Fibroblast of pulmonary artery (primary cell): ENCODE measurements around the gene CRISPLD2.
A peak's percentile ranks its signal among the peaks of the same experiment; 100 is the strongest.

Source experiments
- DNase-seq: peaks from one replicate; pipeline ENCODE4 v3.0.0-alpha.2; 2010; ENCODE audit warnings: low read depth
- H3K4me3 ChIP-seq: replicated peaks from 2 replicates; pipeline ENCODE4 v1.5.1; 2011; ENCODE audit warnings: low read depth, mild to moderate bottlenecking, control low read depth, low read length, moderate library complexity
- TF ChIP-seq, protein P1 (sequence below): IDR thresholded peaks from 2 replicates; pipeline ENCODE4 v1.5.1; 2011; ENCODE audit warnings: mild to moderate bottlenecking, control low read depth, low read length, inconsistent platforms; ENCODE audit errors: missing control alignments

The CRISPLD2 gene

DNA sequence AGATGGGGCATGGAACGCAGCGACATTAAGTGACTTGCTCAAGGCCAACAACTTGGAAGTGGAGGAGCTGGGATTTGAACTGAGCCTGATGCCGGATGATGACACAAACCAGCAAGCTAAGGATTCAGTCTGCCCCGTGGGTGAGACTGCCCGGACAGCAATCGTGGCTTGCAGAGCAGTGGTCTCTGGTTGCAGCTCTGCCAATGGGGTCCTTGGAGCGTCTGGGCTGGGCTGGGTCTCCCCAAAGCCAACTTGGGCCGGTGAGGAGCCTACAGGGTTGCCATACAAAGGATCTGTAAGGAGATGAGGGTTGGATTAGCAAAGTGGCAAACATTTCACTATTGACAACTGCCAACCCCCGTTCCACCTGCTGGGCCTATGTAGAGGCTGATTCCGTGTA, 2.6 kb upstream of the CRISPLD2 start:
- TF ChIP-seq, protein P1, sequence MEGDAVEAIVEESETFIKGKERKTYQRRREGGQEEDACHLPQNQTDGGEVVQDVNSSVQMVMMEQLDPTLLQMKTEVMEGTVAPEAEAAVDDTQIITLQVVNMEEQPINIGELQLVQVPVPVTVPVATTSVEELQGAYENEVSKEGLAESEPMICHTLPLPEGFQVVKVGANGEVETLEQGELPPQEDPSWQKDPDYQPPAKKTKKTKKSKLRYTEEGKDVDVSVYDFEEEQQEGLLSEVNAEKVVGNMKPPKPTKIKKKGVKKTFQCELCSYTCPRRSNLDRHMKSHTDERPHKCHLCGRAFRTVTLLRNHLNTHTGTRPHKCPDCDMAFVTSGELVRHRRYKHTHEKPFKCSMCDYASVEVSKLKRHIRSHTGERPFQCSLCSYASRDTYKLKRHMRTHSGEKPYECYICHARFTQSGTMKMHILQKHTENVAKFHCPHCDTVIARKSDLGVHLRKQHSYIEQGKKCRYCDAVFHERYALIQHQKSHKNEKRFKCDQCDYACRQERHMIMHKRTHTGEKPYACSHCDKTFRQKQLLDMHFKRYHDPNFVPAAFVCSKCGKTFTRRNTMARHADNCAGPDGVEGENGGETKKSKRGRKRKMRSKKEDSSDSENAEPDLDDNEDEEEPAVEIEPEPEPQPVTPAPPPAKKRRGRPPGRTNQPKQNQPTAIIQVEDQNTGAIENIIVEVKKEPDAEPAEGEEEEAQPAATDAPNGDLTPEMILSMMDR, result no peak
- DNase-seq, result no peak
- no peak overlapping the region for H3K4me3 ChIP-seq

DNA sequence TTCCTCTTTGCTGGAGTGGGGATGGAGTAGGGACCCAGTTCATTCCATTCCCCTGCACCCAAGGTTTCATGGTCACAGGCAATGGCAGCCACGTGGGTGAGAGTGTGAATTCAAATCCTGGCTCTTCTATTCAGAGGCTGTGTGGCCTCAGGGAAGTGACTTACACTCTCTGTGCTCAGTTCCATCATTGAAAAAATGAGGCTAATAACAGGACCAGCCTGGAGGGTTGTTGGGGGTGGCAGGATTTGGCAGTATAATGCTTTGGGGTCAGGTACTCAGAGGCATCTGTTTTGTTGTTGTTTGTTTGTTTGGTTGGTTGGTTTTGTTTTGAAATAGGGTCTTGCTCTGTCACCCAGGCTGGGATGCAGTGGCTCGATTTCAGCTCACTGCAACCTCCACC, 2.2 kb upstream of the CRISPLD2 start:
- TF ChIP-seq, protein P1, result no peak
- no peak for DNase-seq

DNA sequence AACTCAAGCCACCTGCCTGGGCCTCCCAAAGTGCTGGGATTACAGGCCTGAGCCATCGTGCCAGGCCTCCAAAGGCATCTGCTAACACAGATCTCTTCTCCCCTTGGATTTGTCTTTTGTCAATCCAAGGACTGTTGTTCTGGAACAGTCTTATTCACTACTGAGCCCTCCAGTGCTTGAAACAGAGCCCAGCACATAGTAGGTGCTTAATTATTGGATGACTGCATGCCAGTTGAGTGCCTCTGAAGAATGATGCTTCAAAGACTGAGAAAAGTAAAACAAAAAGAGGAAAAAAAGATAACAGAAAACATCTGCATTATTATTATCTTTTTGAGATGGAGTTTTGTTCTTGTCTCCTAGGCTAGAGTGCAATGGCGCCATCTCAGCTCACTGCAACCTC, 1.7 kb upstream of the CRISPLD2 start:
- TF ChIP-seq, protein P1, result no peak
- H3K4me3 ChIP-seq, result no peak overlapping the region
- DNase-seq, result no peak

More for the DNA sequence above, 2.2 kb upstream of the CRISPLD2 start:
- no peak overlapping the region for H3K4me3 ChIP-seq

DNA sequence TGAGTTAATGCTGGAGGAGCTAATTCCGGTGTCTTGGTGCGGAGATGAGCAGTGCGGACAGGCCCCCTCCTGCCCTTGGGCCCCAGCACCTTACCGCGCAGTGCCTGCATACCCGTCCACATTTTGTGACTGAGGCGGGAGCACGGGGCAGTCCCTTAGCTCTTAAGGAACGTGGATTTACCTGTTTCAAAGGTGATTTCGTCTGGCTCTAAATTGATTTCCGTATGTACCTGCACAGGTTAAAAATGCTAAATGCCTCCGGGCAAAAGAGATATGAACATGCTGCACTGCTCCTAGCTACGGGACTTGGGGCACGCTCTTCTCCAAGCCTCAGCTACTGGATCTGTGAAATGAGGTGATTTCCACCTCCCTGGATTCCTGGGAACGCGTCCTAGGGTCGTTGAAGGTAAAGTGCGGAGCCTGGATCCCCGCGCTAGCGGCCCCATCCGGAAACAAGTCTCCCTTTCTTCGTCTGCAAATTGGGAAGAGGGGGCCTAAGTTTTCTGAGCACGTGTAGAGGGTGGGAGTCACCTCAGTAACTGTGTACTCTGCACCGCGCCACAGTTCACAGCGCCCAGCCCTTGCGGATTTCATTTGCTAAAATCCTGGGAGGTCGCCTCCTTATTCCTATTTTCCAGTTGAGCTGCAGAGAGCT, 669 bp upstream of the CRISPLD2 start:
- peak overlapping the region; percentile 67 for H3K4me3 ChIP-seq
- TF ChIP-seq, protein P1, result no peak
- no peak for DNase-seq

DNA sequence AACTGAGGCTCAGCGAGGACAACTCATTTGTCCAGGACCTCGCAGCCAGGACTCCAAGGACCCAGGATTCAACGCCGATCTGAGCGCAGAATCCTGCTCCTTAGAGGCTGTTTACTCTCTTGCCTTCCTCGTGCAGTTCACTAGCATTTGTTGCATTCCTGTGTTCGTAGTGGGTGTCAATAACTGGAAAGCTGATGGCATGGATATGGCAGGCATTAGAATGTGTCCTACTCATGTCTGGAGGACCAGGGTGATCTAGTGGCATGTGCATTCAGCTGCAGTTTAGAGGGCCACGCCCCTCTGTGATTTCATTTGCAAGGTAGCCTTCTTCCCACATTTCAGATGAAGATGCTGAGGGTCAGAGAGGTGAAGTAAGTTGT, 510 bp downstream of the CRISPLD2 start:
- TF ChIP-seq, protein P1, result no peak
- H3K4me3 ChIP-seq, result peak overlapping the region; percentile 67
- DNase-seq, result no peak

DNA sequence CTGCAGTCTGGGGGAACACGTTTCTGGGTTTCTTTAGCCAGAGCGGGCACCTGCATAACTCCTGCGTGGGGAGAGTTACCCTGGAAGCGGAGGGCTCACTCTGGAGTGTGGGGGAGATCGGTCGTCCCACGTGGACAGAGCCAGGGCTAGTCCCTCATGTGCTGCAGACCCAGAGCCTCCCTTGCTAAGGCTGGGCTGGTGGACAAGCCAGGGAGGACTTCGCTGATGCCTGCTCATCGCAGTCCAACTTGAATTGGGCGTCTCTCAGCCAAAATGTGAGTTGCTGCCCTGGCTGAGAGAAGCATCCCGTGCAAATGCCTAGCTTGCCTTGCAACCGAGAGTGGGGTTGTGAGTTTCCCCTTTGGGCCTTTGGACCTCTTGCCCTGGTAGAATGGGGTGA, 986 bp downstream of the CRISPLD2 start:
- H3K4me3 ChIP-seq, result peak overlapping the region; percentile 67
- no peak for DNase-seq
- TF ChIP-seq, protein P1, result no peak

DNA sequence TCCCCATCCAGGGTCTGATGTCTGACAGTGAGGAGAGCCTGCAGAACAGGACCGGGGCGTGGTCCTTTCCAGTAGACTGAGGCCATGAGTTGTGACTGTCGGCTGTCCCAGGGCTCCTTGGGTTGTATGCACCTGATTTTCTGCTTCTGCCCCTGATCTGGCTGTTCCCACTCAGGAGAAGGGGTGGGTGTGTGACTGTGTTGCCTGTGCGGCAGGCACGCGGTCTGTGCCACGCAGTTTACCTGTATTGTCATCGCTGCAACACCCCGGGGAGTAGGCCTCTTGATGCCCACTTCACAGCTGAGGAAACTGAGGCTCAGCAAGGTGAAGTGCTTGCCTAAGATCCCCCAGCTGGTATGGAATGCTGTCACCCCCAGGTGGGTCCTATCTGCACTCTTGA, 1.4 kb downstream of the CRISPLD2 start:
- peak overlapping the region; percentile 67 for H3K4me3 ChIP-seq
- no peak for DNase-seq

More for the DNA sequence above, 1.4 kb downstream of the CRISPLD2 start:
- TF ChIP-seq, protein P1, result no peak
